T-helper 17 cell (primary cell): ENCODE data around the gene RBFOX2. TPM values are rescaled to one million over a fixed set of nuclear protein-coding genes. Genes with fewer than 3 reads are reported as not detected.

Experiments used
- ATAC-seq: fragments of 150-1000 bp; cut with Tn5 transposase; 2 replicates; pipeline ENCODE4 v1.10.0; 2021; ENCODE audit warnings: mild to moderate bottlenecking, moderate library complexity
- DNase-seq, 3 donors: peaks; one replicate each; pipeline versions ENCODE4 v3.0.0 to v3.0.0-alpha.2; 2020 to 2021
- H3K9me3 ChIP-seq: one replicate; pipeline ENCODE4 v1.7.0; 2013; ENCODE audit warnings: low read length, mild to moderate bottlenecking; ENCODE audit not compliant: control insufficient read depth, poor library complexity, severe bottlenecking
- H3K27ac Mint-ChIP-seq: one replicate; pipeline ENCODE4 v1.8.0; 2022; ENCODE audit warnings: mild to moderate bottlenecking, moderate library complexity, mixed read lengths
- H3K27me3 Mint-ChIP-seq: one replicate; pipeline ENCODE4 v1.8.0; 2022; ENCODE audit warnings: mixed read lengths
- H3K36me3 Mint-ChIP-seq: one replicate; pipeline ENCODE4 v1.8.0; 2022; ENCODE audit warnings: low read depth, mixed read lengths
- H3K4me1 Mint-ChIP-seq: one replicate; pipeline ENCODE4 v1.8.0; 2022; ENCODE audit warnings: mild to moderate bottlenecking, mixed read lengths
- H3K4me3 Mint-ChIP-seq: one replicate; pipeline ENCODE4 v1.8.0; 2022; ENCODE audit warnings: mild to moderate bottlenecking, moderate library complexity, mixed read lengths
- total RNA-seq, 4 donors: library from RNA in 2 of 4; stranded (reverse) in 2 of 4; gene quantifications; one replicate each; pipeline ENCODE4 v1.2.3 and lab custom pipeline; 2022 to 2026

The RBFOX2 gene
- total RNA-seq, 2 donors from 2014 or later, result 0.23 to 0.97 TPM

DNA sequence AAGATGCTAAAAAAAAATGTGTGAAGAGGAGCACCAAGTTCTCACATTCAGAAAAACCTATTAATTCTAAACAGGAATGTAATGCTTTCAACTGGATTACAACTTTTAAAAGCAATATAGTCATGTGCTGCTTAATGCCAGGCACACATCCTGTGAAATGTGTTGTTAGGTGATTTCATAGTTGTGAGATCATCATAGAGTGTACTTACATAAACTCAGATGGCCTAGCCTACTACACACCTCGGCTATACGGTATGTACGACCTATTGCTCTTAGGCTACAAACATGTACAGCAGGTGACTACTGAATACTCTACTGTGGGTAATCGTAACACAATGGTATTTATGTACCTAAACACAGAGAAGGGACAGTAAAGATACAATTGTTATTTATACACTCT lies 142.3 kb downstream of the RBFOX2 start:
- Mint-ChIP-seq H3K4me1 (peaks cover 19% of the 10 kb centered on the region), H3K27ac (no peak overlapping the region), H3K27me3 (peaks cover 6% of the 10 kb centered on the region)

GRCh38 chr22:35884529-35884928 lies 144.1 kb downstream of the RBFOX2 start:
- Mint-ChIP-seq H3K27ac (no peak overlapping the region), H3K36me3 (no peaks in the 10 kb centered on the region)

More for the DNA sequence above, 142.3 kb downstream of the RBFOX2 start:
- no peaks in the 10 kb centered on the region for H3K9me3 ChIP-seq
- ATAC-seq, result no peak
- Mint-ChIP-seq H3K4me3 (no peak overlapping the region), H3K36me3 (no peaks in the 10 kb centered on the region)
- no peak for DNase-seq

GRCh38 chr22:35883031-35883620 lies 145.5 kb downstream of the RBFOX2 start:
- Mint-ChIP-seq H3K36me3 (no peaks in the 10 kb centered on the region), H3K27ac (peak overlapping the region; percentile 74), H3K4me1 (peaks cover 19% of the 10 kb centered on the region), H3K27me3 (no peaks in the 10 kb centered on the region), H3K4me3 (peak overlapping the region; percentile 72)
- no peaks in the 10 kb centered on the region for H3K9me3 ChIP-seq
- no peak for DNase-seq
- ATAC-seq, result no peak

More at GRCh38 chr22:35884529-35884928, 144.1 kb downstream of the RBFOX2 start:
- Mint-ChIP-seq H3K4me1 (peaks cover 19% of the 10 kb centered on the region), H3K4me3 (no peak overlapping the region), H3K27me3 (no peaks in the 10 kb centered on the region)
- no peak for ATAC-seq
- no peaks in the 10 kb centered on the region for H3K9me3 ChIP-seq
- DNase-seq, result no peak

DNA sequence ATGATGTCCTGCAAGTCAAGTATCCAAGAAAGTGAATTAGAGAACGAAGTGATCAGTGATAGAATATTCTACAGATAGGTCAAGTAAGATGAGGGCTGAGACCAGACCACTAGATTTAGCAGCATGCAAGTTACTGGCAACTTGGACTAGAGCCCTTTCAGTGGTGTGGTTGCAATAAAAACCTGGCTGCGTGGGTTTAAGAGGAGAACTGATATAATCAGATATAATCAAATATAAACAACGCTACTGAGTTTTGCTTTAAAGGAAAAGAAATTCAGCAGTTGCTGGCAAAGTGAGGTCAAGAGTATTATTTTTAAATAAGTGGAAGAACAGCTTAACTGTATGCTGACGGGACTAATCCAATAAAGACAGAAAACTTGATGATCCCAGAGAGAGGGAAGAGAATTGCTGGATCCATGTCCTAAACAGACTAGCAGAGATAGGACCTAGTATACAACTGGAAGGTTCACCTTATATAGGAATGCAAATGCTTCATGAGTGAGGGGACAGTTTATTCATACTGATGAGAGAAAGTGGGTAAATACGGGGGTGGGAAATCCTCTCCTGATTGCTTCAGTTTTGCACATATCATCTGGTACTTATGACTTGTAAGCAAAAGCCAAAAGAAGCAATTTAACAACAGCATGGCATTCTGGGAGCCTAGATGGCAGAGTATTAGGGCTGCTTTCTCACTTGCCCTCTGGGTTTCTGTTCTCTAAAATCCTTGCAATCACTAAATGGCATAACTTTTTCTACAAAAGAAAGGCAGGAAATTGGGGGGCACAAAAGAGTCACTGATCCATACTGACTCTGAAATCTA lies 146.2 kb downstream of the RBFOX2 start:
- ATAC-seq (no peak), DNase-seq (no peak)
- H3K27ac Mint-ChIP-seq, result peak overlapping the region; percentile 74
- no peaks in the 10 kb centered on the region for H3K36me3 Mint-ChIP-seq
- no peaks in the 10 kb centered on the region for H3K27me3 Mint-ChIP-seq
- no peaks in the 10 kb centered on the region for H3K9me3 ChIP-seq
- H3K4me1 Mint-ChIP-seq, result peaks cover 17% of the 10 kb centered on the region
- no peak overlapping the region for H3K4me3 Mint-ChIP-seq

- H3K4me1 Mint-ChIP-seq, result peaks cover 18% of the 10 kb centered on the region
- H3K4me3 Mint-ChIP-seq, result no peak overlapping the region
- DNase-seq, result no peak
- ATAC-seq, result no peak
- no peak overlapping the region for H3K27ac Mint-ChIP-seq
- H3K9me3 ChIP-seq, result no peaks in the 10 kb centered on the region
- peaks cover 6% of the 10 kb centered on the region for H3K27me3 Mint-ChIP-seq
- no peaks in the 10 kb centered on the region for H3K36me3 Mint-ChIP-seq
Measured at GRCh38 chr22:35879351-35879750, 149.3 kb downstream of the RBFOX2 start.

GRCh38 chr22:35873426-35873825 lies 155.2 kb downstream of the RBFOX2 start:
- Mint-ChIP-seq H3K4me3 (no peak overlapping the region), H3K27ac (no peak overlapping the region), H3K36me3 (peaks cover 2% of the 10 kb centered on the region), H3K27me3 (peaks cover 23% of the 10 kb centered on the region), H3K4me1 (peaks cover 2% of the 10 kb centered on the region)
- H3K9me3 ChIP-seq, result no peaks in the 10 kb centered on the region
- ATAC-seq, result no peak
- no peak for DNase-seq

- no peak for ATAC-seq
- no peak overlapping the region for H3K27ac Mint-ChIP-seq
Measured at GRCh38 chr22:35872451-35872850, 156.2 kb downstream of the RBFOX2 start.

GRCh38 chr22:35870517-35871293 lies 157.9 kb downstream of the RBFOX2 start:
- Mint-ChIP-seq H3K4me3 (no peak overlapping the region), H3K36me3 (peaks cover 2% of the 10 kb centered on the region), H3K4me1 (no peaks in the 10 kb centered on the region), H3K27me3 (peaks cover 17% of the 10 kb centered on the region), H3K27ac (no peak overlapping the region)
- no peaks in the 10 kb centered on the region for H3K9me3 ChIP-seq
- no peak for ATAC-seq
- DNase-seq, result no peak

More at GRCh38 chr22:35872451-35872850, 156.2 kb downstream of the RBFOX2 start:
- no peaks in the 10 kb centered on the region for H3K9me3 ChIP-seq
- peaks cover 2% of the 10 kb centered on the region for H3K4me1 Mint-ChIP-seq
- no peak for DNase-seq
- peaks cover 2% of the 10 kb centered on the region for H3K36me3 Mint-ChIP-seq
- H3K4me3 Mint-ChIP-seq, result no peak overlapping the region
- peaks cover 23% of the 10 kb centered on the region for H3K27me3 Mint-ChIP-seq

DNA sequence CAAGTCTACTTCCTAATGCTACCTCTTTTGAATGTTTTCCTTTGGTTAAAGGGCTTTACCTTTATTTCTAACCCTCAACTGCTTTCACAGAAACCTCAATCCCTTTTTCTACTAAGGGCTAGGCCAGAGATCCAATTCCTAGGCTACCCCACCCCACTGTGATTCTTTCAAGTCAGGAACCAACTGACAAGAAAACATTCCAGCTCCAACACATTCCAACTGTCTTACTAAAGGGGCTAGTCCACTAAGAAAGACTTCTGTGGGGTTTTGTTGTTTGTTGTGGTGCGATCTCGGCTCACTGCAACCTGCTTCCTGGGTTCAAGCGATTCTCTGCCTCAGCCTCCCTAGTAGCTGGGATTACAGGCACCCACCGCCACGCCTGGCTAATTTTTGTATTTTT lies 159.7 kb downstream of the RBFOX2 start:
- H3K9me3 ChIP-seq, result no peaks in the 10 kb centered on the region
- no peak overlapping the region for H3K27ac Mint-ChIP-seq
- H3K27me3 Mint-ChIP-seq, result peaks cover 17% of the 10 kb centered on the region
- H3K4me3 Mint-ChIP-seq, result no peak overlapping the region
- DNase-seq, result no peak
- H3K4me1 Mint-ChIP-seq, result no peaks in the 10 kb centered on the region
- ATAC-seq, result no peak
- H3K36me3 Mint-ChIP-seq, result peaks cover 2% of the 10 kb centered on the region

DNA sequence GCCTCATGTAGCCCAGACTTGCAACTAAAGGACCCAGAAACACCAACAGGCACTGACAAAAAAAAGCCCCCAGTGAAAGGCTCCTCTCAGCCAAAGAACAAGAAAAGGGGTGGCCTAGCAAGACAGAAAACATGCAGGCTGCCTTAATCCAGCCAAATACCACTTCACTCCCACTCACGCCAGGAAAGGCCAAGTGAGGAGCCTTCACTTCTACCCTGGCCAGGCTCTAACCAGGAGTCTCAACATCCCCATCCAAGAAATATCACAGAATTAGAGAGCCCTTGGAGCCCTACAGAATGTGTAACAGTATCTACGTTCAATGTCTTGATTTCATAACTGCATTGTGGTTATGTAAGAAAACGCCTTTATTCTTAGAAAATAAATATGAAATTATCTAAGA lies 162.0 kb downstream of the RBFOX2 start:
- DNase-seq (no peak), ATAC-seq (no peak)
- H3K27me3 Mint-ChIP-seq, result peaks cover 11% of the 10 kb centered on the region
- H3K27ac Mint-ChIP-seq, result no peak overlapping the region
- no peaks in the 10 kb centered on the region for H3K4me1 Mint-ChIP-seq
- peaks cover 2% of the 10 kb centered on the region for H3K36me3 Mint-ChIP-seq
- no peaks in the 10 kb centered on the region for H3K9me3 ChIP-seq
- H3K4me3 Mint-ChIP-seq, result no peak overlapping the region

DNA sequence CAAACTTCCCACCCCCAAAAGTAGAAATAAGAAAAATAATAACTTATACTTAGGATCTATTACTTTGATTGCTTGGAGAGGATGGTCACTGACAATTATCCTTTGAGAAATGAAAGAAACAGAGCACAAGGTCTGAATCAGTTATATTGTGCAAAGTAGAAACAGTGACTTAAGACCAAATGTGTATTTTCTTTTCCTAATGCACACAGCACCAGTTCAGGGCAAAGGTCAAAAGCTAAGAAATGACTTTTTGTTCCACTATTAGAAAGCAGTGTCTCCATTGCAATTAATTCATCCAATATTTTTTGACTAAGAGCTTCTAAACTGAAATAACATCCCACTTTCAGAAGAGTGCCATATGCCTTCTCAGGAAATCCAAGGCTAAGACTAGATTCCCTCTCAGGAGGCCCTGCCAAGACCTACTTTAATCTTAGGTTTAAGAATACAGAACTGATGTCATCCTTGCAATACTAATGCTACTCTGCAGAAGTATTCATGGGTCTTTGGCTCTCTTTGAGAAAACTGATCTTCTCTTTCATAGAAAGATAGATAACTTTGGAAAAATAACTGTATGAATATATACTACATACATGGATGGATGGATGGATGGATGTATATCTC lies 164.0 kb downstream of the RBFOX2 start:
- DNase-seq (no peak), ATAC-seq (no peak)
- H3K27me3 Mint-ChIP-seq, result no peaks in the 10 kb centered on the region
- no peak overlapping the region for H3K4me3 Mint-ChIP-seq
- H3K36me3 Mint-ChIP-seq, result no peaks in the 10 kb centered on the region
- no peaks in the 10 kb centered on the region for H3K4me1 Mint-ChIP-seq
- no peak overlapping the region for H3K27ac Mint-ChIP-seq
- no peaks in the 10 kb centered on the region for H3K9me3 ChIP-seq

DNA sequence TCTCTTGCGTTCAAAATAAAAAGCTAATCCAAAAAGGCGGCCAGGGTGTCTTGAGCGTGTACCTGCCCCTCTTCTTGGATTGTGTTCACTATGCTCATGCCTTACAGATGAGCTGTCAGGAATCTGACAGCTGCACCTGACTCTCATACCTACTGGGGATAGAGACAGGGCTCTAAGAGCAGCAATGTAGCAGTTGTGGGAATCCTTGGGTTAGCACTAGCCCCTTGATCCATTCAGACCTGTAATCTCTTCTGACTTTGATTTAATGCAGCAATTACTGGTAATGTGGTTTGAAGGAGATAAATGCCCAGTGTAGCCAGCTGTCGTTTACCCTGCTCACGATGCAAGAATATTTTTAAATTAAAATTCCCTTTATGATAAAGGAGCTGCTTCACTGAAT lies 165.2 kb downstream of the RBFOX2 start:
- Mint-ChIP-seq H3K4me3 (no peak overlapping the region), H3K27ac (no peak overlapping the region), H3K27me3 (no peaks in the 10 kb centered on the region), H3K4me1 (no peaks in the 10 kb centered on the region), H3K36me3 (no peaks in the 10 kb centered on the region)
- no peaks in the 10 kb centered on the region for H3K9me3 ChIP-seq
- DNase-seq, result no peak
- ATAC-seq, result no peak

DNA sequence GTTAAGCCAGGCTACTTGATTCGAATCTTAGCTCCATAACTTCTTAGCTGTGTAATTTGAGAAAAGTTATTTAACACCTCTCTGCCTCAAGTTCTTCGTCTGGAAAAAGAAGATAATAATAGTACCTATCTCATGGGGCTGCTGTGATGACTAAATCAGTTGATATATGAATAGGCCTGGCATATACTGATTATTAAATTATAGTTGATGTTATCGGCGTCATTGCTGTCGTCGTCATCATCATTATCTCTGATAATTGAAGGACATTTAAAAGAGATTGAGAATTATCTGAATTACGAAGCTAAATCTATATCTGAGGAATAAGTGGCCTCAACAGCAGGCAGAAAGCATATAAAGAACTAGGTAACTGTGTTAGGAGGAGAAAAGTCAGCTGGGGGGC lies 165.9 kb downstream of the RBFOX2 start:
- Mint-ChIP-seq H3K4me3 (no peak overlapping the region), H3K27me3 (no peaks in the 10 kb centered on the region), H3K36me3 (no peaks in the 10 kb centered on the region), H3K27ac (no peak overlapping the region), H3K4me1 (no peaks in the 10 kb centered on the region)
- no peaks in the 10 kb centered on the region for H3K9me3 ChIP-seq
- DNase-seq, result no peak
- no peak for ATAC-seq
